NCI-H187 treated with DMSO at 0.1 percent for 48 hours (cell line): Measurements from ENCODE around the gene ZNF624.
"Not testable (repeated sequence)": the region's sequence is repeated elsewhere in the genome, so short reads cannot be mapped to it uniquely, and the experiment has no call there.

ENCODE experiments used
- DNase-seq: peaks from one replicate; lab custom pipeline; 2025; lab: John Stamatoyannopoulos, UW

Gene ZNF624

DNA sequence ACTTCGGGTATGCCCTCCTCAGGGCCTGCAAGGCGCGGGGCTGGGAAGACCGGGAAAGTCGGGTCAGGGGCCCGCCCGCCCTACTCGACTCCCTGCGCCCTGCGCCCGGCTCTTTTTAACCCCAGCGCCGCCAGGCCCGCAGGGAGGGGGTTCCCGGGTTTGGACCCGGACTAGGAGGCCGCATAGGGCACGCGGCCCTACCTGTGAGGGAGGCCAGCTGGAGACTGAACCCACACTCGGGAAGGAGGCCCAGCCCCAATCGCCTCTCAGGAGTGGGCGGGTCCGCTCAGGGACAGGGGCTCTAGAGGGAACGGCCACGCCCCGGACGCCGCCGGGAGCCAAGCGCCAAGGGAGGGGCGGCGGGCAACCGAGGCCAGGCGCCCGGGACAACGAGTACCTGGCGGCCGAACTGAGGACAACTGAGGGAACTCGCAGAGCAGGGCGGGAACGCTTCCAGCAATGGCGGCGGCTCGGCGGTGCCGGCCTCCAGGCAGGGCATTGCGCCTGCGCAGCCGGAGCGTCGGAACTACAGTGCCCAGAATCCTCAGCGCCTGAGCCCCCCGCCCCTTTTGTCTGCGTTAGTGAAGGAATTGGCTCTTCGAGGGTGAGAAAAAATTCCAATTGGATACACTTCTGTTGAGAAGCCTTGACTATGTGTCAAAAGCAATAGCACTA, at the start of gene ZNF624:
Gene ZNF624 (minus strand): TSS at position 484 of the 675 bp plus-strand sequence.
- peak; percentile 18 for DNase-seq

DNA sequence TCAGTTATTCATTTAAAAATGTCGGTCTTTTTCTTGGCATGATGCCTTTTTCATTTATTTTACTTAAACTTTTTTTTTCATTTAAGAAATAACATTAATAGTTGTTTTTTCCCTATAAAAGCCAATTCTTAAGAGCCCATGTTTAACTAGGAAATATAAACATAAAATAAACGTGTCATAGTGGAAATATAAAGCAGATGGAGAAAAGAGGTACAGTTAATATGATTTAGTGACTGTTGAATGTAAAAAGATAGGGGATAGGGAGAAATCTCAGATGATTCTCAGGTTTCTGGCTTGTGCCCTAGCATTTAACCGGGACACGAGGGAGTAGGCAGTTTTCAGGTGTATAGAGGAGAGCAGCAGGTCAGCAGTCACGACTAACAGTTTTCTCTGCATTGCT, 44.0 kb upstream of the ZNF624 start:
- DNase-seq = not testable (repeated sequence)

DNA sequence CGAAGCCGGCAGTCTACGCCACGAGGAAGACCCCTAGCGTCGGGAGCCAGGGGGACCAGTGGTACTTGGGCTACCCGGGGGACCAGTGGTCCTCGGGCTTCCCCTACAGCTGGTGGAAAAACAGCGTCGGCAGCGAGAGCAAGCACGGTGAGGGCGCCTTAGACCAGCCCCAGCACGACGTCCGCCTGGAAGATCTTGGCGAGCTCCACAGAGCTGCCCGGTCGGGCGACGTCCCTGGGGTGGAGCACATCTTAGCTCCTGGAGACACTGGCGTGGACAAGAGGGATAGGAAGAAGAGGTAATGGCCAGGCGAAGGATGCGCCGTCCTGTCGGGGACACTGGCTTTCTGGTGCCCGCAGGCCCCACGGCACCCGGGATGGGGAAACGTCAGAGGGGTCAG, 36.8 kb upstream of the ZNF624 start:
- DNase-seq = not testable (repeated sequence)

DNA sequence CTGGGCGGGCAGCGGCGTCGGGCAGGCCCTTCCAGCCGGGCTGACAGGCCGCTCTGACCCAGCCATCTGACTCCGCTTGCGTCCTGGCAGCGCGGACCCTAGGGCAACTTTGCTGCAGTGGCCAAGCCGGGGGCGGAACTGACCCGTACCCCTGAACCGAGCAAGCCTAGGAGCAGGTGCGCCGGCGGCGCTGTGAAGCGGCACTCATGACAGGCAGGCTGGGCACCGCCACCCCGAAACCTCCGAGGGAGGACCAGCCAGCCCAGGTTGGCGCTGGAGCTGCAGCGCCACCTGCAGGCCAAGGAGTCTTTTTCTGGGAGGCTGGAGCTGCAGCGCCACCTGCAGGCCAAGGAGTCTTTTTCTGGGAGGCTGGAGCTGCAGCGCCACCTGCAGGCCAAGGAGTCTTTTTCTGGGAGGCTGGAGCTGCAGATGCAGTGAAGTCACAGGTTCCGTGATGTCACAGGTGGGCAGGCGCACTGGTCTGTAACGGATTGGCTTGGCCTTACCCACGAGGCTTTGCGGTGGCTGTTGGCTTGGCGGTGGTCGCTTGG, 36.2 kb upstream of the ZNF624 start, which contains the start of gene CCDC144A:
Gene CCDC144A (plus strand): TSS at position 511 of the 551 bp plus-strand sequence. CDS start 160 bp downstream, outside the sequence.
- DNase-seq = not testable (repeated sequence)

DNA sequence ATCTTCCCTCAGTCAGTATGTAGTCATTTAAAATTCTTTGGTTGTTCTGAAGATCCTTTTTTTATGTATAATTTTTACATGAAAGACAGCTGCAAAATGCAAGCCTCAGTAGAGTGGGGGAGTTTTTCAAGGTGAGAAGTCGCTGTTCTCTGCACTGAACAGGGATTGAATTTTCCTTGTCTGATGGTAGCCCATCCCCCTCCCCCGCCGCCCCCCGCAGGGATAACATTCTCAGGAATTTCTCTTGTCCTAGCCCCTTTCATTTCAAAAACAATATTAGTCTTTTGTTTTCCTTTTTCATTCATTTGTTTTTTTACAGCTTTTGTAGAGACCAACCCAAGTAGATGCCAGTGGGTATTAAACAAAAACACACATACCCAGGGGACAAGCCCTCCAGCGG, 33.5 kb upstream of the ZNF624 start:
- not testable (repeated sequence) for DNase-seq

DNA sequence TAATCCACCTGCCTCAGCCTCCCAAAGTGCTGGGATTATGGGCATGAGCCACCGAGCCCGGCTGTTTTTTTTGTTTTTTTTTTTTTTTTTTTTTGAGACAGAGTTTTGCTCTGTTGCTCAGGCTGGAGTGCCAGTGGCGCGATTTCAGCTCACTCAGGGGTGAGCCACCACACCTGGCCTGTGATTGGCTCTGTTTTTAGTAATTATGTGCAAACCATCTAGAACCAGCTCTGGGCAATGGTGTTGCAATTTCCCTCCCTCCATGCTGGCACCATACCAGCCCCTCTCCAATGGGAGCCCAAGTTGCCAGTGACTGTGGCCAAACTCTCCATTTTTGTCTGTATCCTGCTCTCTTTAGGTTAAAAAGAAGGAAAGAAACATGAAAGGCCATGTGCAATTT, 32.4 kb upstream of the ZNF624 start:
- not testable (repeated sequence) for DNase-seq

DNA sequence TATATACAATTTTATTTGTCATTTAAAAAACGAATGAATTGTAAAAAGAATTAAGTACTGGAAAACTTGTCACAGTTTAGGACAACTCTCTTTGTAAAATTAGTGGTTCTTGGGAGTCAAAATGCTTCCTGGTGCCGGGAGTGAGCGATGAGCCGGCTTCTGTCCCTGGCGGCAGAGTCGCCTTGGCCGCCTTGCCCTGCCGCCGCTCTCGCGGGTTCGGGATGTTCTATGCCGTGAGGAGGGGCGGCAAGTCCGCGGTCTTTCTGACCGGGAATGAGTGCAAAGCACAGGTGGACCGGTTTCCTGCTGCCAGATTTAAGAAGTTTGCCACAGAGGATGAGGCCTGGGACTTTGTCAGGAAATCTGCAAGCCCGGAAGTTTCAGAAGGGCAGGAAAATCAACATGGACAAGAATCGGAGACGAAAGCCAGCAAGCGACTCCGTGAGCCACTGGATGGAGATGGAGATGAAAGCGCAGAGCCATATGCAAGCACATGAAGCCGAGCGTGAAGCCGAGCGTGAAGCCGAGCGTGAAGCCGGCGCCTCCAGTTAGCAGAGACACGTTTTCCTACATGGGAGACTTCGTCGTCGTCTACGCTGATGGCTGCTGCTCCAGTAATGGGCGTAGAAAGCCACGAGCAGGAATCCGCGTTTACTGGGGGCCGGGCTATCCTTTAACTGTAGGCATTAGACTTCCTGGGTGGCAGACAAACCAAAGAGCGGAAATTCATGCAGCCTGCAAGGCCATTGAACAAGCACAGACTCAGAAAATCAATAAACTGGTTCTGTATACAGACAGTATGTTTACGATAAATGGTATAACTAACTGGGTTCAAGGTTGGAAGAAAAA, 29.9 kb upstream of the ZNF624 start:
- DNase-seq = not testable (repeated sequence)

DNA sequence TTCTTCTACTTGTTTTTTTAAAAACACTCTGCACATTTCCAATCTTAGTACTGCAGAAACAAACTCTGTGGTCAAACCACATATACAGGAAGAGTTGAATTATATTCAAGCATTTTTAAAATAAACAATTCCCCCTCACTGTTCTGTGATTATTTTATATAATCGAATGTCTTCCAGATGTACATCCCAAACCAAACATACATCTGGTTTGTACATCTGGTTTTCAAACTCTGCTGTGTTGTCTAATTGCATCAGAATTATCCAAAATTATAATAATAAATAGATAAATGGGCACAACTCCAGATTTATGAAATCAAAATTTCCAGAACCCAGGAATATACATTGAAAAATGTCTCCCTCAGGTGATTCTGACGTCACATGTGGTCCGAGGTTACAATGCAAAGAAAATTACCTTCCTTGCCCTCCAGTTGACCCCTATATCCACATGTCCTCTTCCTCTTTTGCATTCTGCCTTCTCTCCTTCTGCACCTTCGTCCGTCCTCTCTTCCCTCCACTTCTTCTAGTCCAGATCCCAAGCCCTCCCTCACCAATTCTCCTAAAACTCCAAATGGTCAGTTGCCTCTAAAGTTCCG, 23.1 kb upstream of the ZNF624 start:
- no peak for DNase-seq

DNA sequence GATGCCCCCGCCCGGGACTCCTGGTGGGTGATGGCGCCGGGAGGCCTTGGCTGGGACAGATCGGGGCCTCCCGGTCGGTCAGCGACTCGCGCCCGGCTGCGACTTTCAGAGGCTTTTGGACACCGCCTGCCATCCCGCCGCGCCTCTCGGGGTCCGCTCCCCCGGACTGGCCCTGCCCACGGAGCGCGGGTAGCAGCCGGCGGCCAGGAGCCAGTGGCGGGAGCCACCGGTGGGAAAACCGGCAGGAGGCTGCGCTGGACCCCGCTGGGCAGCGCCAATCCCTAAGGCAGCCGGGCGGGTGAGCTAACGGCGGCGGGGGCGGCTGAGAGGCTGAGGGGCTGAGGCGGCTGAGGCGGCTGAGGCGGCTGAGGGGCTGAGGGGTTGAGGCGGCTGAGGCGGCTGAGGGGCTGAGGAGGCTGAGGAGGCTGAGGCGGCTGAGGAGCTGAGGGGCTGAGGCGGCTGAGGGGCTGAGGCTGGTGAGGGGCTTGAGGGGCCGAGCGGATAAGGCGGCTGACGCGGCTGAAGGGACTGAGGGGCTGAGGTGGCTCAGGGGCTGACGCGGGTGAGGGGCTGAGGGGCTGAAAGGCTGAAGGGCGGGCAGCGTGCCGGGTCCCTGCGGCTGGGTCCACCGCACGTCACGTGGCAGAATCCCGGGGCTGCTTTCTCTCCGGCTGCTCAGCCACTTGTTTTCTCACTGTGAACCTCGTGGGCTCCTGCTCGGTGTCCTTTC, 13.4 kb upstream of the ZNF624 start:
- DNase-seq = not testable (repeated sequence)

DNA sequence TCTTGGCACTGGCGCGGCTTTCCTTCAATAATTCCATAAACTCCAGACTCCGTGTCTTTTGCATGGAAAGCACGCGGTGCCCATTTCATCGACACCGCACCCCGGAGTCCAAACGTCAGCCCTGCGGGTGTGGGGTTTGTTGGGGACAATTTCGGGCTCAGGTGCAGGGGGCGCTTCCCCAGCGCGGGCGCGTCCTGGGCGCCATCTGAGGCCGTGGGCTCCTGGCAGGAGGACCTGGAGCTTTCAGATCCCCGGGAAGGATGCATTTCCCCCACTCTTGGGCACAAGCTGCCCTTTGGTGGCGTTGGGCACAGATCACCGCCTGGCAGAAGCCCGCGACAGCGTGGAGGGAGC, 12.9 kb upstream of the ZNF624 start:
- DNase-seq = not testable (repeated sequence)

DNA sequence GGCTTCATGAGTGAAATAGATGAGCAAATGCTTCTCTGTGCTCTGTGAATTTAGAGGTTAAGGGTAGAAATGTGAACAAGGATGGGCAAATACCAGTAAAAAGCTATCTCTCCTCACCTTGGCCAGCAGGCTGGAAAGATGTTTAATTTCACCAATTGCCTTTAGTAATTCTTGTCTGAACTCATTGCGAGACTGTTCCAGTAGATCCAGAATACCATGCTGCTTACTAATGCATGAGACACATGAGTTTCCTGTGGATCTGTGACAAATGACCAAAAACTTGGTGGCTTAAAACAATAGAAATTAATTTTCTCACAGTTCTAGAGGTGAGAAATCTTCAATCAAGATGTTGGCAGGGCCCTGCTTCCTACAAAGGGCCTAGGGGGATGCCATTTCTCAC, 9.3 kb upstream of the ZNF624 start:
- no peak for DNase-seq

DNA sequence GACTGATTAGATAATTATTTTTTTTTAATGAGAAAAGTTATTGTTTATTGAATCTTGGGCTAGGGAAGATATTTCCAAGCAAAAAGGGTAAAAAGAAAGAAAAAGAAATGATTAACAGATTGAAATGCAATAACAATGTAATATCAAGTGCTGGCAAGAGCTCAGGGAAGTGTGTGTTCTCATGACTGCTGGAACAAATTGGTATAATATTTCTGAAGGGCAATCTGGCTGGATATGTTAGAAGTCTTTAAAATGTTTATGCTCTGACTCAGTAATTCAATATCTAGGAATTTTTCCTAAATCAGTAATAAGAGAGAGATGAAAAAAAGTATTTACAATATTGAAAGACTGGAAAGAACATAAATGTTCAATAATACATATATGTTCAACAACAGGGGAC, 7.6 kb upstream of the ZNF624 start:
- DNase-seq = no peak

DNA sequence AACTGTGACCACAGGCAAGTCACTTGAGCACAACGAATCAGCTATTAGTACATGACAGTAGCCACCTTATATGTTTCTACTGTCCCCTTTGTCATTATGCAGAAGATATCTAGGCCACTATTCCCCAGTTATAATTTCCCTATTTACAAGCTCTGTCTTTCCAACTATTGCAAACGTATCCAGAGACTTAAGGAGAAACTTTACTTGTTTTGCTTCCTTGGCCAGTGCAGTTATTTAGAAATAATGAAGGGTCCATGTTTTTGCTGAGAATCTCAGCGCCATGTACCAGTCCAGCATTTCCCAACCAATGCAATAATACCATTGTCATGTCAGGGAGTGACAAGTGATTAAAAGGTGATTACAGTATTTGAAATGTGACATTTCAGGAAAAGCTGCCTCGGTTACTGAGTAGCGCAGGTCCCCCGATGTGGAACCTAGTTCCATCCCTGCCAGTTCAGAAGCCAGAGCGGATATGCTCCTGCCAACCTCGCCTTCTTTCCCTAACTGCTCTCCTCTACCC, 743 bp downstream of the ZNF624 start:
- DNase-seq = no peak

DNA sequence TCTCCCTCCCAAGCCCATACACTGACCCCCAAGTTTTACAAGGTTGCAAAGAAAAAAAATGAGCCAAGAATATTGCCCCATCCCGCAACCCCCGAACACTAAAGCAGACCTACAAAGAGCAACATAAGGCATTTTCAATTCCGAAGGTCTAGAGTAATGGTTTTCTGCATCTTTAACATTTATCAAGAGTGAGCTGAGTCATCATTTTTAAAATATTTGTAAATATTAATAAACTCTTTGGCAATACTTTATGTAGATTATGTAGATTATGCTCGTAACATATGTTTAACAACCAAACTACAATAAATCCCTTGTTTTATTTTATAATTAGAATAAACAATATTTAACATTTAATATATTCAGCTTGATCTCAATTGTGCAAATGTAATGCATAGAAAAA, 1.4 kb downstream of the ZNF624 start:
- no peak for DNase-seq

DNA sequence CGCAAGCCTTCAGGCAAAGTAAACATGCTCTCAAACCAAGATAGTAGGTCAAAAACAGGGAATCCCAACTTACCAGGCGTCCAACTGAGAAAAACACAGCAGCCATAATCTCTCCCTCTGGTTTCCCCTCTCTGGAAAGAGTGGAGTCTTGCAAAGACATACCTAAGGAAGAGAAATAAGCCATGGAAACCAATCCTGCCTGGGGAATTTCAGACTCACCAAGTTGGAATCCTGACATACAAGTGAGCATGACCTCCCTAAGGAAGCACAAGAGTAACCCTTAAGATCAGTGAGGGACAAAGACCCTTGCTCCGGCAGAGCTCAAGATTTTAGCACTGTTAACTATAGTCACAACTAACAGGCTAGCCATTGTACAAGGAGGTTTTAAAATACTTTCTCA, 4.1 kb downstream of the ZNF624 start:
- no peak for DNase-seq

DNA sequence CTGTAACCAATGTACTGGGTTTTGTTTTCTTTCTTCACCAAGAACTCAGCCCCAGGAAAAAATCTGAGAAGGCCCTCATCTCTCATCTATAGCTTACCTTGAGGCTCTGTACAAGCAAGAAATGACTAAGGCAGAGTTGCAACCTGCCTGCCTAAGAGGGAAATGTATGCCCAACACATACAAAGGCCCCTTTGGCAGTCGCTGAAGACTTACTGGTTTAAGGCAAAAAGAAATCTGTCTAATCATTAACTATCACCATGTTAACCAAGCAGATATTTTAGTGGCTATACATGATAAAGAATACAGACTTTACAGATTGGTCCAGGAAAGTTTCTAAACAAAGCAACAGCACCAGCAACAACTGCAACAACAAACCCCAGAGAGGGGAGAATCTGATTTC, 14.2 kb downstream of the ZNF624 start:
- DNase-seq = no peak

DNA sequence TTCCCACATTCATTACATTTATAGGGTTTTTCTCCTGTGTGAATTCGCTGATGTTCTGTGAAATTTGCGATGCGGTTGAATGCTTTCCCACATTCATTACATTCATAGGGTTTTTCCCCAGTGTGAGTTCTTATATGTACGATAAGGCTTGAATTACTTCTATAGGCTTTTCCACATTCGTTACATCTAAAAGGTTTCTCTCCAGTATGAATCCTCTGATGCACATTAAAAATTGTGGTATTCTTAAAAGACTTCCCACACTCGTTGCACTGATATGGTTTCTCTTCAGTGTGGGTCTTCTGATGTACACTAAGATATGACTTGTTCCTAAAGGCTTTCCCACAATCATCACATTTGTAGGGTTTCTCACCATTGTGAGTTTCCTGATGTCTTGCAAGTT, 30.4 kb downstream of the ZNF624 start:
- DNase-seq = no peak

DNA sequence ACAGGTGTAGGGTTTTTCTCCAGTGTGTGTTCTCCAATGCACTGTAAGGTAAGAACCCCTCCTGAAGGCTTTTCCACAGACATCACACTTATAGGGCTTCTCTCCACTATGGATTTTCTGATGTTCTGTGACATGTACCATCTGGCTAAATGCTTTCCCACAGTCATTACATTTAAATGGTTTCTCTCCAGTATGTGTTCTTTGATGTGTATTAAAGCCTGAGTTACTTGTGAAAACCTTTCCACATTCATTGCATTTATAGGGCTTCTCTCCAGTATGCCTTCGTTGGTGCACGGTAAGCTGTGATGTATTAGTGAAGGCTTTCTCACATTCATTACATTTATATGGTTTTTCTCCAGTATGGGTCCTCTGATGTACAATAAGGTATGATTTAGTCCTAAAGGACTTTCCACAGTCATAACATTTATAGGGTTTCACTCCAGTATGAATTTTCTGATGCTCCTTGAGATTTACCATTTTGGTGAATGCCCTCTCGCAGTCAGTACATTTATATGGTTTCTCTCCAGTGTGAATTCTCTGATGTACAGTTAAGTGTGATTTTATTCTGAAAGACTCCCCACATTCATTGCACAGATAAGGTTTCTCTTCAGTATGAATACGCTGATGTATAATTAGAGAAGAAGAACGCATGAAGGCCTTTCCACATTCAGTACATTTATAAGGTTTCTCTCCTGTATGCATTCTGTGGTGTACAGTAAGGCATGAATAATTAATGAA, 30.9 kb downstream of the ZNF624 start:
- DNase-seq = no peak

DNA sequence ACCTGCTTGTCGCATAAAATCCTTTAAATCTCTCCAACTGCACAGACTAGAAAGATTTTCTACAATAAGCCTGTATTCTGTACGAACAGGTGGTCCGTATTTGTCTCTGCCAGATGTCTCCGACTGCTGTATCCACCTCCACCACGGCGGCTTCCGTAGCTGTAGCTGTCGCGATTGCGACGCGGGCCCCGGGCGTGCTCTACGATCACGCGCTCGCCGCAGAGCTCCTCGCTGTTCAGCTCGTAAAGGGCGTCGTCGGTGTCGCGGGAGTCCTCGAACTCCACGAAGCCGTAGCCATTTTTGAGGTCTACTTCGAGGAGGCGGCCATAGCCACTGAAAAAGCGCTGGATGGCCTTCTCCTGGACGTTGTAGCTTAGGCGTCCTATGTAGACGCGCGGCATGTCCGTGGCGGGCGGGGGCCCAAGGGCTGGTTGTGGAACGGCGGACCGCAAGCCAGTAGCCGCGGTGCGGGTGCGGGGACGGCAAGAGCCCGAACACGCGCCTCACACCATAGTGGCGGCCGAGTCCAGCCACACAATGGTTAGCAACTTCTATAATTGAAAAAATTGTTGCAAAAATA, 36.1 kb downstream of the ZNF624 start:
- no peak for DNase-seq

DNA sequence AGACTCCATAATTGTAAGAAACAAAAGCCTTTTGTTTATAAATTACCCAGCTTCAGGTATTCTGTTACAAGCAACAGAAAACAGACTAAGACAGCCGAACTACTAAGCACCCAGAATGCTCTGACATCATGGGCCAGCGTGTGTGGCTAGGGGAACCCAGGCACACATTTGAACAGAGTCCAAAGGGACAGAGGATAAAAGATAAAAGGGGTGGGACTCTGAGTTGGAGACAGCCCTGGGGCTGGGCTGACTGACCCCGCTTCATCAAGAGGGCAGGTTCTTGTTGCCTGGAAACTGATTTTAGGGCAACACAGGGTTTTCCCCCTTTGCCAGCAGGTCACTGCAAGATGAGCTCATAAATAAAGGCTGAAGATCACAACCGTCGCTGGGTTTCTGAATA, 54.1 kb downstream of the ZNF624 start:
- DNase-seq = no peak
